GM12878 (cell line): Measurements from ENCODE around the gene BAG3. TPM values are rescaled to one million over a fixed set of nuclear protein-coding genes. Genes with fewer than 3 reads are reported as not detected.

Source experiments
- ATAC-seq: fragments of 200-7000 bp; cut with Tn5 transposase; 3 replicates; pipeline ENCODE4 v1.9.1; 2020; ENCODE audit warnings: mild to moderate bottlenecking, moderate library complexity
- BruUV-seq: library from RNA; stranded (reverse); fragments of 400-500 nt; replicated peaks from 2 replicates; lab custom pipeline; 2021; lab: Mats Ljungman, UMichigan
- CTCF ChIA-PET: fragments of 300-600 bp; sonication (Branson Sonifier 250); formaldehyde crosslinking; extraction: SDS; loops from one replicate; lab custom pipeline; 2021; ENCODE audit warnings: inconsistent platforms; lab: Yijun Ruan, JAX
- POLR2A ChIA-PET: fragments of 350-600 bp; formaldehyde crosslinking; extraction: SDS; loops from one replicate; lab custom pipeline; 2021; ENCODE audit warnings: inconsistent platforms; lab: Charles Lee
- RAD21 ChIA-PET: fragments of 300-600 bp; sonication (Branson Sonifier 250); formaldehyde crosslinking; loops from one replicate; lab custom pipeline; 2023; ENCODE audit warnings: antibody characterized with exemption; ENCODE audit not compliant: unreplicated experiment; lab: Charles Lee
- SMC1A ChIA-PET: fragments of 300-600 bp; sonication (Branson Sonifier 250); formaldehyde crosslinking; loops from one replicate; lab custom pipeline; 2023; ENCODE audit not compliant: unreplicated experiment, uncharacterized antibody; lab: Charles Lee
- DNase-seq: peaks from one replicate; pipeline ENCODE4 v3.0.0-alpha.2; 2011; ENCODE audit warnings: low read depth, low spot score
- FAIRE-seq: peaks from 3 replicates; lab custom pipeline; 2011; peaks lifted over from hg19 to GRCh38; lab: Jason Lieb, UNC
- H2AFZ ChIP-seq: 2 replicates; pipeline ENCODE4 v1.6.0; 2011; ENCODE audit warnings: low read depth, low read length, control low read depth; ENCODE audit not compliant: control insufficient read depth
- H3K27ac ChIP-seq: 2 replicates; pipeline ENCODE4 v1.5.1; 2011; ENCODE audit warnings: control low read depth; ENCODE audit not compliant: control insufficient read depth, insufficient read depth
- H3K27me3 ChIP-seq, 2 experiments: replicated peaks in 1 of 2; 2 replicates each; pipeline versions ENCODE4 v1.6.0 to v1.6.1; 2011; ENCODE audit warnings: low read length in 1 of 2; ENCODE audit not compliant: control insufficient read depth in 2 of 2, insufficient read depth in 2 of 2
- H3K36me3 ChIP-seq, 2 experiments: 2 replicates each; pipeline ENCODE4 v1.5.1; 2011; ENCODE audit warnings: low read length in 1 of 2; ENCODE audit not compliant: control insufficient read depth in 2 of 2, insufficient read depth in 2 of 2
- H3K4me1 ChIP-seq: 2 replicates; pipeline ENCODE4 v1.6.1; 2011; ENCODE audit warnings: mild to moderate bottlenecking, low read length, moderate library complexity, mixed read lengths; ENCODE audit not compliant: control insufficient read depth, insufficient read depth
- H3K4me2 ChIP-seq: 2 replicates; pipeline ENCODE4 v1.6.0; 2011; ENCODE audit warnings: control low read depth; ENCODE audit not compliant: control insufficient read depth, insufficient read depth
- H3K4me3 ChIP-seq: fragments of 200-600 bp; sonication (generic); 2 replicates; pipeline ENCODE4 v1.5.1; 2016
- H3K79me2 ChIP-seq: 2 replicates; pipeline ENCODE4 v1.6.0; 2011; ENCODE audit warnings: low read length; ENCODE audit not compliant: control insufficient read depth, insufficient read depth
- H3K9ac ChIP-seq: 2 replicates; pipeline ENCODE4 v1.8.0; 2011; ENCODE audit warnings: low read length, control low read depth, mixed read lengths; ENCODE audit not compliant: control insufficient read depth, insufficient read depth
- H3K9me3 ChIP-seq: replicated peaks from 3 replicates; pipeline ENCODE4 v1.5.1; 2011; ENCODE audit warnings: mild to moderate bottlenecking, low read length; ENCODE audit not compliant: control insufficient read depth, insufficient read depth
- H4K20me1 ChIP-seq: 2 replicates; pipeline ENCODE4 v1.6.0; 2011; ENCODE audit not compliant: control insufficient read depth, insufficient read depth
- ATF7 ChIP-seq: fragments of 450-650 bp; IDR thresholded peaks from 2 replicates; pipeline ENCODE4 v1.6.1; 2016; ENCODE audit warnings: low read depth, mild to moderate bottlenecking
- CBX5 ChIP-seq: sonication (generic); IDR thresholded peaks from 2 replicates; pipeline ENCODE4 v1.6.1; 2016; ENCODE audit warnings: low read depth, moderate library complexity, mild to moderate bottlenecking, inconsistent platforms
- CHD1 ChIP-seq: IDR thresholded peaks from 2 replicates; pipeline ENCODE4 v1.6.1; 2012; ENCODE audit warnings: low read depth, low read length, improper control_type of control experiment
- CREM ChIP-seq: IDR thresholded peaks from 2 replicates; pipeline ENCODE4 v1.6.1; 2014; ENCODE audit warnings: antibody characterized with exemption, low read depth
- ESRRA ChIP-seq: IDR thresholded peaks from 2 replicates; pipeline ENCODE4 v1.6.1; 2012; ENCODE audit warnings: mild to moderate bottlenecking, low read length, improper control_type of control experiment
- ETV6 ChIP-seq, 2 experiments: fragments of 450-650 bp in 1 of 2; IDR thresholded peaks in 1 of 2; conservative IDR thresholded peaks in 1 of 2; 2 replicates each; pipeline ENCODE4 v1.6.1; 2014; ENCODE audit warnings: antibody characterized with exemption in 1 of 2, borderline replicate concordance in 1 of 2, low read depth in 1 of 2, mild to moderate bottlenecking in 1 of 2, moderate library complexity in 1 of 2
- GABPA ChIP-seq: IDR thresholded peaks from 2 replicates; pipeline ENCODE4 v1.6.1; 2014; ENCODE audit warnings: antibody characterized with exemption, low read depth, mild to moderate bottlenecking, inconsistent platforms
- MEF2B ChIP-seq: fragments of 450-650 bp; IDR thresholded peaks from 2 replicates; pipeline ENCODE4 v1.6.1; 2018; ENCODE audit warnings: mild to moderate bottlenecking, moderate library complexity; ENCODE audit not compliant: partially characterized antibody, poor library complexity, severe bottlenecking
- NR2C2 ChIP-seq: IDR thresholded peaks from 2 replicates; pipeline ENCODE4 v1.6.1; 2011; ENCODE audit warnings: borderline replicate concordance, low read depth; ENCODE audit not compliant: control insufficient read depth, insufficient read length
- PKNOX1 ChIP-seq: fragments of 450-650 bp; IDR thresholded peaks from 2 replicates; pipeline ENCODE4 v1.6.1; 2016; ENCODE audit warnings: mild to moderate bottlenecking
- SIN3A ChIP-seq: IDR thresholded peaks from 2 replicates; pipeline ENCODE4 v1.6.1; 2012; ENCODE audit warnings: low read depth, low read length, improper control_type of control experiment
- SMAD1 ChIP-seq: fragments of 450-650 bp; IDR thresholded peaks from 2 replicates; pipeline ENCODE4 v1.6.1; 2018; ENCODE audit warnings: mild to moderate bottlenecking, low read depth; ENCODE audit not compliant: partially characterized antibody
- SMARCA5 ChIP-seq: fragments of 450-650 bp; IDR thresholded peaks from 2 replicates; pipeline ENCODE4 v1.6.1; 2017; ENCODE audit warnings: mild to moderate bottlenecking
- TCF12 ChIP-seq: IDR thresholded peaks from 2 replicates; pipeline ENCODE4 v1.6.1; 2011; ENCODE audit warnings: low read depth, mild to moderate bottlenecking, low read length
- USF1 ChIP-seq: IDR thresholded peaks from 2 replicates; pipeline ENCODE4 v1.6.1; 2011; ENCODE audit warnings: borderline replicate concordance, low read depth, mild to moderate bottlenecking, moderate library complexity, mixed read lengths, low read length; ENCODE audit not compliant: insufficient read depth; ENCODE audit errors: extremely low read length
- ZNF384 ChIP-seq: IDR thresholded peaks from 2 replicates; pipeline ENCODE4 v1.6.1; 2012; ENCODE audit warnings: low read depth, mild to moderate bottlenecking, low read length, improper control_type of control experiment, borderline replicate concordance
- whole genome bisulfite sequencing: methylation state at CpG from one replicate; pipeline ENCODE4 v1.1.6; 2016; ENCODE audit warnings: low lambda C conversion rate; ENCODE audit not compliant: insufficient replicate concordance, insufficient coverage; ENCODE audit errors: missing lambda C conversion rate; 5-methylcytosine and 5-hydroxymethylcytosine counted together
- in situ Hi-C: fragments of 300-500 bp; cut with MboI; formaldehyde crosslinking; loops from 9 replicates; pipeline ENCODE4 v1.14.3; 2018; ENCODE audit warnings: mixed read lengths
- intact Hi-C: fragments of 100-400 bp; cut with micrococcal nuclease; formaldehyde crosslinking; loops from one replicate; pipeline ENCODE4 v1.14.2; 2022; ENCODE audit not compliant: unreplicated experiment
- polyA plus RNA-seq, 11 experiments: library from polyadenylated mRNA; depleted of rRNA in 4 of 11; unstranded in 6 of 11; stranded (reverse) in 5 of 11; fragments of >200 nt; fragmentation: Nextera tagmentation in 4 of 11; fragmentation: Illumina TruSeq in 1 of 11; extraction: Ambion mirVana in 4 of 11; extraction: Trizol in 1 of 11; gene quantifications; 1 replicate in 1 of 11; 2 replicates in 10 of 11; pipeline versions ENCODE4 v1.2.1 to v1.2.3, GENCODE V29; 2011 to 2016; ENCODE audit warnings: inconsistent platforms in 2 of 11, missing spikeins in 2 of 11, low read depth in 1 of 11
- total RNA-seq, 4 experiments: library from RNA; depleted of rRNA in 3 of 4; stranded (reverse); fragments of >200 nt in 3 of 4; fragmentation: Illumina TruSeq in 1 of 4; extraction: Trizol in 1 of 4; gene quantifications; 2 replicates each; pipeline versions ENCODE4 v1.2.1 to v1.2.3, GENCODE V29; 2013 to 2021
- TF ChIP-seq, protein P1 (sequence below), 3 experiments: IDR thresholded peaks in 2 of 3; conservative IDR thresholded peaks in 1 of 3; 2 replicates each; pipeline ENCODE4 v1.5.1; 2011; ENCODE audit warnings: low read depth in 3 of 3, low read length in 3 of 3, mild to moderate bottlenecking in 3 of 3, control low read depth in 2 of 3, moderate library complexity in 2 of 3, inconsistent platforms in 1 of 3, mixed read lengths in 1 of 3; ENCODE audit not compliant: control insufficient read depth in 2 of 3, insufficient read depth in 1 of 3; ENCODE audit errors: extremely low read depth in 1 of 3

The BAG3 gene
- total and polyA plus RNA-seq, 10 of the 15 experiments (the other 5 are each of a cell fraction or from before 2014, with no cell fraction given) = 0.71 to 14.1 (median 4.3) TPM

DNA sequence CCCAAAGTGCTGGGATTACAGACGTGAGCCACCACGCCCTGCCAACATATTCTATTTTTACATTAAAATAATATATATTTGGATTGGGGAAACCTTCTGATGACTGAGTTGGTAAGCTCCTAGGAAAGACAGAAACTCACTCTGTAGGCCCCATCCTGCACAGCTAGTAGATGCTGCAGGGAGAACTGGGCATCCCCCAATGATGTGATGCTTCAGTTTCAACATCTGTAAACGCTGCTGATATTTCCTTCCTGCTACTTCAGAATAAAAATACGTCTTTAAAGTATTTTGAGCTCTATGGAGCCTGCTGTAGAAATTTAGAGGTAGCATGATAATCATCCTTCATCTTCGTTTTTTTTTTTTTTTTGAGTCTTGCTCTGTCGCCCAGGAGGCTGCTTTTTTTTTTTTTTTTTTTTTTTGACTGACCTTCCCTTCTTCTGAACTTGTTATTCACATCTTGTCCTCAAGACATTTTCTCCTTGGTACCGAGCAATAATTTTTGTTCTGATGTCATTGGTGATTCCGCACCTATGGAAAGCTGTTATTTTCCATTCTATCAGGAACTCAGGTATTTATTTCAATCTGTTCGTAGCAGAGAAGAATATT, 52.8 kb downstream of the BAG3 start:
- CTCF ChIA-PET = interaction anchor here (0.9 to 6.5 kb wide), 12 partner anchors 8 to 156 kb away, joined by 3 to 45 read pairs (median 6); partner anchors contain the start of gene INPP5F
- ATAC-seq (peak; percentile 59), DNase-seq (no peak), FAIRE-seq (no peak)
- Histone ChIP-seq H3K9ac (no peak overlapping the region), H3K27me3 (no peaks in the 10 kb centered on the region), H3K4me3 (0 out of 2 replicates have a peak overlapping the region, but pooled peaks have one; percentile 41), H3K4me1 (peaks cover 78% of the 10 kb centered on the region), H3K9me3 (peaks cover 23% of the 10 kb centered on the region), H3K4me2 (peak overlapping the region; percentile 36), H2AFZ (no peak overlapping the region), H4K20me1 (no peaks in the 10 kb centered on the region), H3K27ac (peak overlapping the region; percentile 92), H3K36me3 (no peaks in the 10 kb centered on the region), H3K79me2 (no peaks in the 10 kb centered on the region)
- BruUV-seq = TSS peak; percentile 93
- POLR2A ChIA-PET = interaction anchor here (0.7 to 6.5 kb wide), 11 partner anchors 9 to 167 kb away, joined by 3 to 85 read pairs (median 4); partner anchors contain the start of gene INPP5F
- SMC1A ChIA-PET = interaction anchor here (0.8 to 9.6 kb wide), 15 partner anchors 10 to 156 kb away, joined by 3 to 165 read pairs (median 6); partner anchors contain the start of gene INPP5F
- WGBS = 7% methylated on average over 9 of the region's 9 CpGs
- RAD21 ChIA-PET = interaction anchor here (0.6 to 9.5 kb wide), 14 partner anchors 10 to 187 kb away, joined by 3 to 143 read pairs (median 5); partner anchors contain the start of genes BAG3 and INPP5F
- in situ Hi-C loops = no loop called here
- intact Hi-C loops = loop anchor here (1.0 to 5.0 kb wide), 4 partner anchors 17 to 81 kb away; no protein-coding TSS in a partner anchor
- peak; percentile 67; the same call in 1 of the 2 replicates for TF ChIP-seq CHD1
- peak in 1 of 2 experiments; percentile 61; a peak in 1 of 4 replicates for TF ChIP-seq ETV6 (conservative IDR thresholded peaks at IDR 0.05 in 1 of 2, IDR thresholded peaks at IDR 0.05 in 1 of 2; ENCODE audit: borderline replicate concordance in 1 of 2, low read depth in 1 of 2)
- TF ChIP-seq SMARCA5 = peak; percentile 3; the same call in 1 of the 2 replicates
- peak; percentile 34; the same call in 1 of the 2 replicates for TF ChIP-seq PKNOX1
- TF ChIP-seq SIN3A = no peak
- TF ChIP-seq MEF2B = no peak
- TF ChIP-seq SMAD1 = no peak
- TF ChIP-seq USF1 = no peak
- no peak for TF ChIP-seq CBX5
- peak; percentile 55 for TF ChIP-seq CREM
- TF ChIP-seq, protein P1, sequence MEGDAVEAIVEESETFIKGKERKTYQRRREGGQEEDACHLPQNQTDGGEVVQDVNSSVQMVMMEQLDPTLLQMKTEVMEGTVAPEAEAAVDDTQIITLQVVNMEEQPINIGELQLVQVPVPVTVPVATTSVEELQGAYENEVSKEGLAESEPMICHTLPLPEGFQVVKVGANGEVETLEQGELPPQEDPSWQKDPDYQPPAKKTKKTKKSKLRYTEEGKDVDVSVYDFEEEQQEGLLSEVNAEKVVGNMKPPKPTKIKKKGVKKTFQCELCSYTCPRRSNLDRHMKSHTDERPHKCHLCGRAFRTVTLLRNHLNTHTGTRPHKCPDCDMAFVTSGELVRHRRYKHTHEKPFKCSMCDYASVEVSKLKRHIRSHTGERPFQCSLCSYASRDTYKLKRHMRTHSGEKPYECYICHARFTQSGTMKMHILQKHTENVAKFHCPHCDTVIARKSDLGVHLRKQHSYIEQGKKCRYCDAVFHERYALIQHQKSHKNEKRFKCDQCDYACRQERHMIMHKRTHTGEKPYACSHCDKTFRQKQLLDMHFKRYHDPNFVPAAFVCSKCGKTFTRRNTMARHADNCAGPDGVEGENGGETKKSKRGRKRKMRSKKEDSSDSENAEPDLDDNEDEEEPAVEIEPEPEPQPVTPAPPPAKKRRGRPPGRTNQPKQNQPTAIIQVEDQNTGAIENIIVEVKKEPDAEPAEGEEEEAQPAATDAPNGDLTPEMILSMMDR (IDR thresholded peaks at IDR 0.05 in 2 of 3, conservative IDR thresholded peaks at IDR 0.05 in 1 of 3; ENCODE audit: control insufficient read depth in 2 of 3, extremely low read depth in 1 of 3, insufficient read depth in 1 of 3, low read depth in 3 of 3, low read length in 3 of 3) = no peak
- TF ChIP-seq NR2C2 = no peak
- 0 out of 2 replicates have a peak, but pooled peaks have one; percentile 5 for TF ChIP-seq GABPA
- TF ChIP-seq ZNF384 = peak; percentile 90
- no peak for TF ChIP-seq ESRRA
- TF ChIP-seq TCF12 = peak; percentile 40; the same call in 1 of the 2 replicates
- TF ChIP-seq ATF7 = no peak
